GM18519 (cell line): Measurements from ENCODE around the gene ASTN2.
A peak's percentile ranks its signal among the peaks of the same experiment; 100 is the strongest.

Source experiments
- ATAC-seq: cut with Tn5 transposase; IDR thresholded peaks from one replicate; pipeline ENCODE4 v1.9.1; 2021; ENCODE audit warnings: mild to moderate bottlenecking, moderate library complexity; ENCODE audit not compliant: unreplicated experiment, low FRiP score

Gene ASTN2

DNA sequence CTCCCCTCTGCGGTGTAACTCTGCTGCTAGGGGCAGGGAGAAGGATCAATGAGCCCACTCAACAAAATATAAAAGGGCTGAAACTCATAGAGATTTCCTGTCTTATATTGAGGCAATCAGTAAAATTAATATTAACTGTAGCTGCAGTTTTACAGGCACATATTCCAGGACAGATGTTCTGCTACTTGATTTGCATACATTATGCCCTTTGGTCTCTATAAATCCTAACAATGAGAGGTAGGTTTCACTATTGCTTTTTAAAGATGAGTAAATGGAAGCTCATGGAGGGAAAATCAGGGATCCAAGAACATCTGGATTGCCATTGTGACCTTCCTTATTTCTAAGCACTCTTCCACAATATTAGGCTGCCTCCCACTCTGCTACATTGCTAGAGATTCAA, 751.3 kb downstream of the ASTN2 start:
- ATAC-seq: no peak

DNA sequence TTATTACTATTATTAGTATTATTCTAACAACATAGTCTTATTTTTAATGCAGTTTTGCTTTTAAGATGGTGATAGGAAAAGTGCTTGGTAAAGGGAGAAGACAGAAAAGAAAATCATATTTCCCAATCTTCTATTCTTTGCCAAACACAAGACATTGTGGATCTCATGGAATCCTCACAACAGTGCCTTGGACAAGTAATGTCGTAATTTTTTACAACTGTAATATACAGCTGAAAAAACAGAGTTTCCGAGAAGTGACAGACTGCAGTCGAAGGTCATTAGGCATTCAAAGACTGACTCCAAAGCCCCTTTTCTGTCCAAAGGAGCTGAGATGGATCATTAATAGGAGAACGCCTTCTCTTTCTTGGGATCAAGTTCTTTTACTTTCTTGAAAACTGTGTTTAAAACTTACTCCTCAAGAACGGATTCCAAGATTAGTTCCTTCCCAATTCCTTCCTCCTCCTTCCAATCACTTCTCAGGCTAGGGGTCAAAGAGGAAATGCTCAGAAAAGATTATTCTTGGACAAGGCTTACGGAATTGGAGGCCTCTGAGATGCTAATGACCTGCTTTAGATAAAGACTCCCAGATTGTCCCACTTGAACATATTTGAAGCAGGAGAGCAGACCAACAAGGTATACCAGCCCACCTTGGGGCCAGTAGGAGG, 752.1 kb downstream of the ASTN2 start:
- no peak for ATAC-seq

DNA sequence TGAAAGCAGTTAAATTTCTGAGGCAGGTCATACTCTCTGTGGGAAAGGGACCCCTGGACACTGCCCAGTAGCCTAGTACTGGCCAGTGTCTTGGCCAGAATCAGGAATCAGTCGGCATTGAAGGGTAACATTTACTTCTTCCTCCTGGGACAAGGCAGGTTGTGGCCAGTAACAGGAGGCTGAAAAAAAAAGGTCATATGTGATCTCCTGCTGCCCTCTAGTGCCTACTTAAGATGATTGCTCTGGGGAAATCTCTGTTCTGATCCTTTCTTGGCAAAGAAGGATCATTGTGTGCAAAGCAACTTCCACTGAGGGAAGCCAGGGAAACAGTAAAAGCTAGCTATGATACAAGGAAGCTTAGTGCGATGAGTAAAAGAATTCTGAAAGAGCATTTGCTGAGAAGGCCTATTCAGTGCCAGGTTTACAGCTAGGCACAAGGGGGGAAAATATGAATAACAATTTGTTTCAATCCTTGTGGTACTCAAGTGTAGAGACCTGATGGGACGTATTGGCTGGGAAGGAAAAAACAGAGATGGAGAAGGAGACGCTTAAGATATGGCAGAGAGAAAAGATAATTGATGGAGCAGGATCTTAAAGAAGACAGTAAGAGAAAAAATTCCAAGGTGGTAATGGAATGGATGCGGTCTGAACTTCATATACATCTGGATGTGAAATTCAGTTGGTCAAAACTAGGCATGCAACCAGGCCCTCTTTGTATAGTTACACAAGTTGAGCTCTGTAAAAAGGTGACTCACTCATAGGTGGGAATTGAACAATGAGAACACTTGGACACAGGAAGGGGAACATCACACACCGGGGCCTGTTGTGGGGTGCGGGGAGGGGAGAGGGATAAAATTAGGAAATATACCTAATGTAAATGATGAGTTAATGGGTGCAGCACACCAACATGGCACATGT, 753.6 kb downstream of the ASTN2 start:
- ATAC-seq: peak; percentile 83

DNA sequence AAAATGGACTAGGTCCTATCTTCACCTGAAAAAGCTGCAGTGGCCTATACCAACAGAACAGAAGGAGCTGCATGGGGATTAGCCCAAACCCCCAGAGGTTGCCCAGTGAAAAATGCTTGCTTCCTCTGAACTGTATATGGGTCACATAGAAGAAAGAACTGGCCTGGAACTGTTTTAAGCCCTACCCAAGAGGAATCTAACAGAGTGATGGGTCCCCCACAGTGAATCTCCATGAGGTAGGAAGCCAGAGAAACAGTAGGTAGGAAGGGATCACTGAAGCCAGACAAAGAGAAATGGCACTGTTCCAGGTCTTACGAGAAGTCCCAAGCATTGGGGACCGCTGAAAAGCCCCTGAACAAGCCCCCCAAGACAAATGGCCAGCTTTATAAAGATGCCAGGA, 756.6 kb downstream of the ASTN2 start:
- no peak for ATAC-seq

DNA sequence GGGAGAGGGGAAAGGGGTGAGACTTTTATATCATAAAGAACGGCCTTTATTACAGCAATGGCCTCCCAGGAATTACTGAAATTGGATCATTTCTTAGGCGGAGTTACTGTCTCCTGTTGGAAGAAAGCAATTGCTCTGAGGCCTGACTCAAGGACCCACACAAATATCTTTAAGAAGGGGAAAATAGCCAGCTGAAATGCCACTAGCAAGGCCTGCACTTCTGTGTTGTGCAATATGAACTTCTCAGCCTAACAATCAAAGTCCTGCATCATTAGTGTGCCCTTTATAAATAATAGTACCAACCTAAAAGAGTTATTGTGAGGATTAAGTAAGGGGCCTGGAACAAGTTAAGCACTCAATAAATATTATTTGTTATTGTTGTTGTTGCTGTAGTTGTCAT, 757.9 kb downstream of the ASTN2 start:
- ATAC-seq: no peak

DNA sequence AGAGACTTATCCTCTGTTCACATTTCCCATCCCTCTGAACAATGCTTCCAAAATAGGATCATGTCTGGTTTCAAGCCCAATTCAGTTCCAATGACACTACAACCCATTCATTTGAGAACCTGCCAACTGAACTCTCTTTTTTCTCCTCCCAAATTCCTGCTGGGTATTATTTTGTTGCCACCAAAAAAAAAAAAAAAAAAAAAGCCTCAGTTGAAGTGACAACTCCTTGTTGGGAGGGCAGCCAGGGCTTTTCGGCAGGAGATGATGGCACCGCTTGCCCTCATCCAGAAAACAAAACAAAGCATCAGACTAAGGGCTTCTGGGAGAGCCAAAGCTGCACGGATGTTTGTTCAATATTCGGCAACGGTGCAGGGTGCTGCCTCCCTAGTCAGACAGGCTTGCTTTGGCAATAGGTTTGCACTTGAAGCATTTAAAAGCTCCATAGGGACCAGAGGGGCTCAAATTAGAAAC, 758.3 kb downstream of the ASTN2 start:
- ATAC-seq: no peak

DNA sequence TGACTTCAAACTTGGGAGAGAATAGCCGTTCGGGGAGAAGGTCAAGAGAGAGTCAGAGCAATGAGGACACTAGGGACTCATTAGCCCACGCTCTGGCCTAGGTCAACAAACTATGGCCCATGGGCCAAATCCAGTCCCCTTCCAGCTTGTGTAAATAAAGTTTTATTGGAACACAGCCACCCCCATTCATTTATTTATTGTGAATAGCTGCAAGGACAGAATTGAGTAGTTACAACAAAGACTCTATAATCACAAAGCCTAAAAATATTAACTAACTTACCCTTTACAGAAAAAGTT, 760.9 kb downstream of the ASTN2 start:
- ATAC-seq: no peak

DNA sequence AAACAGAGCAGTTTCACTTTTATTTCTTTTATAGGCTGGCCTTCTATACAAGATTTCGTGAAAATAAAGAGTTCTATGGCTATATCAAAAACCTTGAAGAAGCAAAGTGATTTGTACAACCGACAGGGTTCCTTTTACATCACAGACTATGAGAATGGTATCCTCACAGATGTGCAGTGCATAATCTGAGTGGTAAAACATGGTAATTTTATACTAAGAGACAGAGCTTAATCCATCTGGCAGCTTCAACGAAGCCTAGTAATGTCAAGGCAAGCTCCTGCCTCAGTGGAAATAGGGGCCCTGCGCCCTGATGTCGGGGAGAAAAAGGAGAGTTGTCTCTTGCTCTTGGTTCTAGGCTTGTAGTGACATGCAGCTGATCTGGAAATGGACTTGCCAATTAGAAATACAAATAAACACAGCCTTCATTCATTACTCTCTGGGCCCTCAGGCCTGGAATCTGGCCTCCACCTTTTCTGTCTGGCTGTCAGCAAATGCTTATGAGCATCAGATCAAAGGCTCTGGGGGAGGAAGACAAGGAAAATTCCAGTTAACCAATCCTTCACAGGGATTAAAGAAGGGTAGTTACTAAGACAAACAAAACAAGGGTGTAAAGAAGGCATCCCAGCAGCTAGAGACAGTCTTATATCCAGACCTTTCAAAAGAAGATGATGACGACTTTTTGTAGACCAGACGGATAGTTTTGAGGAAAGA, 761.4 kb downstream of the ASTN2 start:
- ATAC-seq: no peak

DNA sequence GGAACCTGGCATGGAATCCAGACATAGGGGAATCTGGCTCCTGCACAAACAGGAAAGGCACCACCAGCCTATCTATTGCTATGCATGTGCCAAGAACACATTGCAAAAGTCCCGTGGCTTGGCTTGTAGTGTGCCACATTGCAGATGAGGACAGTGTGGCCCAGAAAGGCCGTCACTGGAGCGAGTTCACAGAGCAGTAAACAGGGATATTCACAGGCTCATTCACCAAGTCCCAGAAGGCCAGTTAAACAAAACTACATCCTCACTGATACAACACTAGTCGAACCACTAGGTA, 767.4 kb downstream of the ASTN2 start:
- peak; percentile 15 for ATAC-seq

DNA sequence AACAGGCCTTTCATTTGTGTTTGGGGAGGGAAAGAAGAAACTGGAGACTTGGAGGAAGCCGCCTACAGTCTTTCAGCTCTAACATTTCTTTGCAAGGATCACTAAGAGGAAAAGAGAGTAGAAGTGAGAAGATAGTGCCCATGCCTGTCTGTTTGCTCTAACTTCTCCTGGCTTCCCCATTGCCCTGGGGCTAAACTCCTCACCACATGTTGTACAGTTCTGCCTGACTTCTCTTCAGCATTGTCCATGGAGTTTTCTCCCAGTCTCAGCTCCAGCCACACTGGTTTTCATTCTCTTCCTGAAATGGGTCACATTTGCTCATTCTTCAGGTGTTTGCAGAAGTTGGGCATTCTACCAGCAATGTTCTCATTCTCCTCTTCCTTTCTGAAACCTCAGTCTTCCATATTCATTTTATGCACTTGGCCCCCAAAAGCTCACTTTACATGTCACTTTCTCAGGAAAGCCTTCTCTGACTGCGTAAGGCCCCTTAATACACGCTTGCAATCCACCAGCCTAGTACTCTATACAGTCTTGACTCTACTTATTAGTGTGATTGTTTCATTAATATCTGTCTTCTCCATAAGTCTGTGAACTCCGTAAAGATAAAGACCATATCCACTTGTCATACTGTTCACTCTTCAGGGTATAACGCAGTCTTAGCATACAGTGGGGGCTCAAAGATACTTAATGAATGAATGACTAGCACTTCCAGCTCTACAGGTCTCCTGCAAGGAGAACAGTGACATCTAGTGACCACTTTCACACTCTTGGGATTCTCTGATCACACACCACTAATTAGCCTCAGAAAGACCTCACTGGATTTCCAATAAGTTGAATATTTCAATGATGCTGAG, 768.0 kb downstream of the ASTN2 start:
- peak; percentile 46 for ATAC-seq

DNA sequence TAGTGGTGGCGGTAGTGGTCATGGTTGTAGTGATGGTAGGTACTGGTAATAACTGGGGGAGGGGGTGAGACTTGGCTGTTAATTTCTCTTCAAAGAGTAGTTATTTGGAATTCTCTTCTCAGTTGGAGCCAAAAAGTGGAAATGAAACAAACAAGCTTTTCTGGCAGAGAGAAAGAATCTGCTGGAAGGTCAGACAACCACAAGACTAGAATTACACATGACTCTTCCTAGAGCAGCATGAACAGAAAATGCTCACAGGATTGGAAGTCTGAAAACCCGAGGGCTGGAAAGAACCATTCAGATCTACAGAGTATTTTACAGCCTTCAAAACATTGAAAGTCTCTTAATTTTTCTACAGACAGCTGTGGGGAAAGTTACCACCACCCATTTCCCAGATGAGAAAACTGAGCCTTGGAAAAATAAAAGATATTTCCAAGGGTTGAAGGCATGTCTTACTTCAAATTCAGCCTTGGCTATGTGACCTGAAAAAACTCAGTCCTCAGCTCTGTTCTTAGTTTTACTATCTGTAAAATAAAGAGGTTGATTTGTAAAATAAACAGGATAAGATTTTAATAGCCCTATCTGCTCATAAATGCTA, 770.7 kb downstream of the ASTN2 start:
- ATAC-seq: no peak

DNA sequence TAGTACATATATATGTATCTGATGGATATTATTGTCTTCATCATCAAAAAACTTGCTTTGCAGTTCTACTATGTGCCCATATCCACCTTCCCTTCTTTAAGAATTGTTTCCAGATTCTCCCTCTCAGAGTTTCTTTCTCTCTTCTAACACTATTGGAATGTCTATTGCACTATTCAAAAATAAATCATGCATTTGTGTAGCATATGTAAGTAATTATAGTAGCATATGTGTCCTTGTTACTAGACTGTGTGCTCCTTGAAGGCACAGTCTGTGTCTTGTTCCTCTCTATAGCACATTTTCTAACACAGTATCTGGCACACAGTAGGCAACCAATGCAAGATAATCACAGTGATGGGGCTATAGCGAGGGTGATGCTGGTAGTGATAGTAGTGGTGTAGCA, 771.2 kb downstream of the ASTN2 start:
- ATAC-seq: no peak

DNA sequence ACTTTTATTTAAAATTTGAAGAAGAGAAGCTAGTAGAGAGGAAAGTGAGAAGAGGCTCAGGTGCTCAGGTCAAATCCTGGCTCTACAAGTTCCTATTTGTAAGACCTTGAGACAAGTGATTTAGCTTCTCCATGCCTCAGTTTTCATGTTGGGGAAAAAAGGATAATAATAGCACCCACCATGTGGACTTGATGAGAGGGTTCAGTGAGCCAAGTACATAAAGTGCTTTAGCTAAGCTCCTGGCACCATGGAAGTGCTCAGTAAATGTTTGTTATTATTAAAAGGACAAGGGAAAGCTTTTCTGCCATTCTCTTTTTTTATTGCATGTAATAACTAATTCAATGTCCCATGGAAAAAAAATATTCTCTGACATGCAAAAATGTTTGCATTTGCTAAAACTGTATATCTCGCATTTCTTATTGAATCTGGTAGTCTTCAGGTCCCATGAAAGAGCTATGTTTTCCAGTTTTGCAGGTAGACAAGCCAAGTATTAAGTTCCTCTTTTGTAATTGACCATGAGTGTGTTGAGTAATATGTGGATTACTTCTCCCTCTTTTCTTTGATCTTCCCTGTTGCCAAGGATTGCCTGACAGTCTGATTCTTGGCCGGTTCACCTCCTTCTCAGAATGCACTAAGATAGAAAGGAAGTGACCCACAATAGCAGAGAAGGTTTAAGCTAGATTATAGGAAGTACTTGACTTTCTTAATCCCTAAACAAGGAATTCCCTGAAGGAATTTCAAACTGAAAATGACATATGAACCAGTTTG, 773.4 kb downstream of the ASTN2 start:
- no peak for ATAC-seq

DNA sequence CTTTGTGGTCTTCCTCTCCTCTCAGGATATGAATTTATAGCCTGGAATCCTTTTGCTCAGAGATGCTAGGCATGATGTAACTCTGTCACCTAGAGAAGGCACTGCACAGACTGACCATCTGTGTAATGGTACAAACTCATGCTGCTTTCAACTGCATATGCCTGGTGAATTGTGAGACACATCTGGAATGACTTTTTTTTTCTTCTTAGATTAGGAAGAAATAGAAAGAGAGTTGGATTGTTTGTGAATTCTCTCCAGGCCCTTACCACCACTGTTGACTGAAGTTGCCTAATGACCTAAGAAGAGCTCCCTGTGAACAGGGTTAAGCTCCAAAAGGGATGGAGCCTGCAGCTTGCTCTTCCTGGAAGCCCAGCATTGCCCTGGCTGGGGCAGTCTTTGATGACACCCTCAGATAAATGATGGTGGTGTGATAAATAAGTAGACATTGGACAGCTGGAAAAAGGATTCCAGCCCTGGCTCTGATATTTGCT, 775.6 kb downstream of the ASTN2 start:
- ATAC-seq: no peak

DNA sequence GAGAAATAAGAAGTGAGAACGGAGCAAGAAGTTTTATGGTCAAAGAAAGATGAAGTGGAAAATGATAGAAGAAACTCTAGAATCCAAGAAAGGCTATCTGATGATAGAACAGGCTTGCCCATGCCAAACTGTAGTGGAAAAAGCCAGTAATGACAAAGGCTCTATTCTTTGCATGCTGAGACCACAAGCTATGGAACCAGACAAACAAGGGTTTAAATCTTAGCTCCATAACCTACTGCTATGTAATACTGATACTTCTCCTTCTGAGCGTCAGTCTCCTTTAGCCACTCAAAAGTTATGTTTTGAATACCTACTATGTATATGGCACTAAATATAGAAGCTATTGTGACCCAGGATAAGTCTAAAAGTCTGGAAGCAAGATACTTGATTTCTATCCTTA, 778.9 kb downstream of the ASTN2 start:
- no peak for ATAC-seq

DNA sequence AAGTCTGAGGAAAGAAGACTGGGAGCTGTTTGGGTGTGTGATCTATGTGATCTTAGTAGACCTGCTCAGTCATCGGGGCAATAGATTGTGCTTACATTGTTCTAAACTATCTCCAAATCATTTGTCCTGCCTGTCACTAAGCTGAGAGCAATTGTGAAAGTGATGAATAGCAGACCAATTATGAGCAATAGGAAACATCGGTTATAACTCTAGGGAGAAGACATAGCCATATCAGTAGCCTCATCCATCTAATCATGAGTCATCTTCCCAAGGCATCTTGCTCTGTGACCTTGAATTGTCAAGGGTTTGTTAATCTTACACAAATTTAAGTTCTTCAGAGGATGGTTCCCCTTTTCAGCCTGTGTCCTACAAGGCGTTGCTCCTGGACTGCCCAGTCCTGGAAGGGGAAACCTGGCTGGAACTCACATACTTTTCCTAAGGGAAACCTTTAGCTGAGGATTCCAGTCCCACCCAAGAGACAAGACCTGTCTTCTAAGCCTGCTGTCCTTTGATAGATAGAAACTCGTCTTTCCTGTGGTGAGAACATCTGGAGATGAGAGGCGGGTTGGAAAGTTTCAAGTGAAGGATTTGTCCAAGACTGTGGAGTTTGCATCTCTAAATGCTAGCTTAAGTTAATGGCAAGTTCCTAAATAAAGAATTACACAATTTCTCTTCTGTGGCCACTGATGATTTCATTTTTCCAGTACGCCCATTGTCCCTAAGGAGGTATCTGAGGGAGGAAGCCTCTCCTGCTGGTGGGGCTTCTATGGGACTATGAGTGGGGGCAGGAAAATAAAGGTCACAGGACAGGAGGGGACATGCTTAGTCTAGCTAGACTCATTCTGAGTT, 781.6 kb downstream of the ASTN2 start:
- ATAC-seq: no peak

DNA sequence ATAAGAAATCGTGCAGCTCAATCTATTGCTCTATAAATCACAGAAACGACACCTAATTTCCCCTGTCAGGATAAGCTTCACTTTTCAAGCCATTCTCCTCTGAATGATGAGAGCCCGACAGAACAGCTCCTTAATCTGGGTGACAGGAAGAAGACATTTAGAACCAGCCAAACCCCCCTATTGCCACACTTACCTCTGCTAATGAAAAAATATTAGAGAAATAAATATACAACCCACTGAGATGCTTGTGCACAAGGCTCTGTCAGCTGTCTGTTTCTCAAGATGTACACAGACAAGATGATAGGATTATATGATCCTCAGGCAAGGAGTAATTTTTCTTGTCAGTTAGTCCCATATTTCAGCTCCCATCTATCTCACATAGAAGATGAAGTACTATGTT, 785.2 kb downstream of the ASTN2 start:
- no peak for ATAC-seq

DNA sequence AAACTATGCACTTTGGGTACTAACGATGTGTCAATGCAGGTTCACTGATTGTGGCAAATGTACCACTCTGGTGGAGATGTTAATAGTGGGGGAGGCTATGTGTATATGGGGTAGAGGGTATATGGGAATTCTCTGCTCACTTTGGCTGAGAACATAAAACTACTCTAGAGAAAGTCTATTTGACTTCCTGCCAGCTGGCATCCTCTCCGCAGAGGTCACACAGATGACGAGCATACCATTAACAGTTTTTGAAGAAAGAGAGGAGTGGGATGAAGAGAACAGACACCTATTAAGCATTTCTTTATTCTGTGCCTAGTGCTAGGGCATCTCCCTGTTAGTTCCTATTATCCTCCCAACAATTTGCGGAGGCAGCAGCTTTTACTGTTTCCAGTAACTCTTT, 786.1 kb downstream of the ASTN2 start:
- no peak for ATAC-seq

DNA sequence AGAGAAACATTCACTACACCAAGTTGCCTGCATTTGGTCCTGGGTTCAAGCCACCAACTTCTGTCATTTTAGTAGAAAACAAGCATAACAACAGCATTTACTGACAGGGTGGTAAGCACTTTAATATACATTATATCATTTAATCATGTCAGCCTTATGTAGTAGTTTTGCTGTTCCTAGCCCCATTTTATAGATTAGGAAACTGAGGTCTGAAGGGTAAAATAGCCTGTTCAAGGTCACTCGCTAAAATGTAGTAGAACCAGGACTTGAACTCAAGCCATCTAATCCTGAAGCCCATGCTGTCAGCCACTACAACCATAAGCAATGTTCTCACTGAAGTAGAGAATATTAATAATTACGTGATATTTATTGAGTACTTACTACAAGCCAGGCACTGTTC, 787.4 kb downstream of the ASTN2 start:
- no peak for ATAC-seq
